Astrocyte (in vitro differentiated cells and primary cell): Measurements from ENCODE around the gene DNAJC6.

Experiments used
- CTCF ChIP-seq: IDR thresholded peaks from 2 replicates; pipeline ENCODE4 v1.5.1; 2011; ENCODE audit warnings: low read depth, mild to moderate bottlenecking, inconsistent platforms, low read length, moderate library complexity; ENCODE audit not compliant: insufficient read depth
- EZH2 ChIP-seq: IDR thresholded peaks from 2 replicates; pipeline ENCODE4 v1.6.1; 2012; ENCODE audit warnings: mild to moderate bottlenecking, low read length, inconsistent platforms; ENCODE audit not compliant: insufficient read depth

GRCh38 chr1:65401612-65402011, 92.3 kb downstream of the DNAJC6 start:
- no peak for TF ChIP-seq EZH2
- no peak for TF ChIP-seq CTCF
